Thyroid gland (tissue), 4 donors: ENCODE data around the gene ETFB. TPM values are rescaled to one million over a fixed set of nuclear protein-coding genes. Genes with fewer than 3 reads are reported as not detected.

Source experiments
- DNase-seq, 2 donors: peaks; one replicate each; pipeline ENCODE4 v3.0.0-alpha.2; 2019
- H3K27ac ChIP-seq, 3 donors: fragments of 200-600 bp; sonication (generic); 1 replicate in 2 of 3; 2 replicates in 1 of 3; pipeline ENCODE4 v1.5.1; 2016 to 2019; ENCODE audit warnings: mild to moderate bottlenecking in 1 of 3, moderate library complexity in 1 of 3
- H3K27me3 ChIP-seq: fragments of 200-600 bp; sonication (generic); one replicate; pipeline ENCODE4 v1.5.1; 2019
- H3K36me3 ChIP-seq, 2 donors: fragments of 200-600 bp; sonication (generic); one replicate each; pipeline ENCODE4 v1.5.1; 2016 to 2019
- H3K4me1 ChIP-seq, 2 donors: fragments of 200-600 bp; sonication (generic); one replicate each; pipeline ENCODE4 v1.5.1; 2017 to 2019
- H3K4me3 ChIP-seq, 3 donors: fragments of 200-600 bp; sonication (generic); replicated peaks in 1 of 3; 1 replicate in 2 of 3; 2 replicates in 1 of 3; pipeline ENCODE4 v1.5.1; 2016; ENCODE audit warnings: mild to moderate bottlenecking in 1 of 3
- H3K9me3 ChIP-seq: fragments of 200-600 bp; sonication (generic); one replicate; pipeline ENCODE4 v1.5.1; 2017
- CTCF ChIP-seq, 6 experiments: fragments of 200-600 bp in 3 of 6; fragments of 450-650 bp in 3 of 6; sonication (generic) in 3 of 6; IDR thresholded peaks; one replicate each; pipeline ENCODE4 v1.5.1; 2016 to 2019; ENCODE audit warnings: antibody characterized with exemption in 6 of 6, mild to moderate bottlenecking in 2 of 6, inconsistent platforms in 1 of 6, moderate library complexity in 1 of 6
- POLR2A ChIP-seq, 2 donors: fragments of 450-650 bp; IDR thresholded peaks; one replicate each; pipeline ENCODE4 v1.6.1; 2017; ENCODE audit warnings: antibody characterized with exemption in 2 of 2, mild to moderate bottlenecking in 2 of 2, moderate library complexity in 1 of 2
- WGBS, 2 donors: methylation state at CpG; one replicate each; pipeline ENCODE4 v1.1.5; 2017; 5-methylcytosine and 5-hydroxymethylcytosine counted together
- intact Hi-C: fragments of 100-400 bp; cut with DNase I; formaldehyde crosslinking; loops from one replicate; pipeline ENCODE4 v1.15.1; 2023
- total RNA-seq, 4 donors: library from RNA; depleted of rRNA; stranded (reverse); fragments of >200 nt; gene quantifications; one replicate each; pipeline ENCODE4 v1.2.3, GENCODE V29; 2016

ETFB gene
- total RNA-seq, 4 donors from 2014 or later: 73.1 to 177 (median 129) TPM

GRCh38 chr19:51354742-51355148, 11.4 kb downstream of the ETFB start:
- no peaks in the 10 kb centered on the region for H3K4me1 ChIP-seq
- 55 to 64% methylated on average over 8 of the region's 8 CpGs for WGBS, 2 donors
- no peak for DNase-seq
- H3K27ac ChIP-seq: no peak overlapping the region
- H3K36me3 ChIP-seq: peaks cover 16 to 20% of the 10 kb centered on the region in 2 donors
- TF ChIP-seq POLR2A (IDR thresholded peaks at IDR 0.05) (no peak), CTCF (IDR thresholded peaks at IDR 0.05) (no peak)
- no peaks in the 10 kb centered on the region for H3K9me3 ChIP-seq
- no peak overlapping the region for H3K4me3 ChIP-seq
- intact Hi-C loops: no loop called here
- H3K27me3 ChIP-seq: no peaks in the 10 kb centered on the region

- intact Hi-C loops: no loop called here
- 52 to 59% methylated on average over 9 to 10 of the region's 12 CpGs for WGBS, 2 donors
- Histone ChIP-seq H3K27me3 (no peaks in the 10 kb centered on the region), H3K27ac (no peak overlapping the region), H3K9me3 (no peaks in the 10 kb centered on the region), H3K36me3 (peaks cover 19 to 20% of the 10 kb centered on the region in 2 donors), H3K4me3 (no peak overlapping the region), H3K4me1 (no peaks in the 10 kb centered on the region)
- DNase-seq: no peak
- TF ChIP-seq CTCF (IDR thresholded peaks at IDR 0.05): no peak
- TF ChIP-seq POLR2A (IDR thresholded peaks at IDR 0.05): no peak
Measured at GRCh38 chr19:51354103-51354741, 12.0 kb downstream of the ETFB start.

GRCh38 chr19:51352783-51353360, 13.3 kb downstream of the ETFB start:
- Histone ChIP-seq H3K9me3 (no peaks in the 10 kb centered on the region), H3K36me3 (peaks cover 20 to 24% of the 10 kb centered on the region in 2 donors), H3K4me3 (no peak overlapping the region), H3K4me1 (no peaks in the 10 kb centered on the region), H3K27me3 (no peaks in the 10 kb centered on the region), H3K27ac (no peak overlapping the region)
- no peak for DNase-seq
- TF ChIP-seq POLR2A (IDR thresholded peaks at IDR 0.05): no peak
- no peak for TF ChIP-seq CTCF (IDR thresholded peaks at IDR 0.05)
- WGBS, 2 donors: 96 to 97% methylated on average over 9 to 16 of the region's 16 CpGs
- intact Hi-C loops: no loop called here

GRCh38 chr19:51351266-51351990, 14.8 kb downstream of the ETFB start:
- H3K4me3 ChIP-seq: no peak overlapping the region
- H3K36me3 ChIP-seq: peaks cover 28 to 34% of the 10 kb centered on the region in 2 donors
- 95 to 96% methylated on average over 10 to 11 of the region's 11 CpGs for WGBS, 2 donors
- H3K27ac ChIP-seq: no peak overlapping the region
- intact Hi-C loops: no loop called here
- no peak for TF ChIP-seq CTCF (IDR thresholded peaks at IDR 0.05)
- no peak for TF ChIP-seq POLR2A (IDR thresholded peaks at IDR 0.05)
- DNase-seq: no peak
- no peaks in the 10 kb centered on the region for H3K4me1 ChIP-seq
- no peaks in the 10 kb centered on the region for H3K27me3 ChIP-seq
- no peaks in the 10 kb centered on the region for H3K9me3 ChIP-seq
